COLO668 (cell line): ENCODE data around the gene ACP3.

Source experiments
- DNase-seq: peaks from one replicate; lab custom pipeline; 2025; ENCODE audit not compliant: unreplicated experiment; lab: John Stamatoyannopoulos, UW

ACP3 gene

GRCh38 chr3:132315851-132316250 lies 1.4 kb upstream of the ACP3 start:
- no peak for DNase-seq

- DNase-seq = no peak
Measured at GRCh38 chr3:132318451-132318850, 1.2 kb downstream of the ACP3 start.

GRCh38 chr3:132321304-132321703 lies 4.1 kb downstream of the ACP3 start:
- no peak for DNase-seq

GRCh38 chr3:132325103-132325606 lies 7.9 kb downstream of the ACP3 start:
- DNase-seq = no peak

GRCh38 chr3:132325634-132326033 lies 8.4 kb downstream of the ACP3 start:
- DNase-seq = no peak

- peak; percentile 25 for DNase-seq
Measured at GRCh38 chr3:132326251-132326650, 9.0 kb downstream of the ACP3 start.

- no peak for DNase-seq
Measured at GRCh38 chr3:132332082-132332481, 14.9 kb downstream of the ACP3 start.

- DNase-seq = no peak
Measured at GRCh38 chr3:132332508-132332907, 15.3 kb downstream of the ACP3 start.

- no peak for DNase-seq
Measured at GRCh38 chr3:132341746-132342145, 24.5 kb downstream of the ACP3 start.

GRCh38 chr3:132342183-132342582 lies 25.0 kb downstream of the ACP3 start:
- DNase-seq = peak; percentile 5

GRCh38 chr3:132342610-132343009 lies 25.4 kb downstream of the ACP3 start:
- DNase-seq = no peak

GRCh38 chr3:132343018-132343612 lies 25.9 kb downstream of the ACP3 start:
- DNase-seq = peak; percentile 29

- DNase-seq = no peak
Measured at GRCh38 chr3:132344666-132345280, 27.6 kb downstream of the ACP3 start.

GRCh38 chr3:132346841-132347736 lies 29.9 kb downstream of the ACP3 start:
- DNase-seq = no peak

GRCh38 chr3:132347811-132348210 lies 30.6 kb downstream of the ACP3 start:
- DNase-seq = no peak

- DNase-seq = no peak
Measured at GRCh38 chr3:132348531-132348930, 31.3 kb downstream of the ACP3 start.

GRCh38 chr3:132350814-132351213 lies 33.6 kb downstream of the ACP3 start:
- no peak for DNase-seq

GRCh38 chr3:132351222-132351806 lies 34.1 kb downstream of the ACP3 start:
- no peak for DNase-seq

GRCh38 chr3:132352556-132353143 lies 35.4 kb downstream of the ACP3 start:
- peak; percentile 44 for DNase-seq

- no peak for DNase-seq
Measured at GRCh38 chr3:132354916-132355702, 37.9 kb downstream of the ACP3 start.
